ENCODE measurements around the gene HSPA4L.

The HSPA4L gene

DNA sequence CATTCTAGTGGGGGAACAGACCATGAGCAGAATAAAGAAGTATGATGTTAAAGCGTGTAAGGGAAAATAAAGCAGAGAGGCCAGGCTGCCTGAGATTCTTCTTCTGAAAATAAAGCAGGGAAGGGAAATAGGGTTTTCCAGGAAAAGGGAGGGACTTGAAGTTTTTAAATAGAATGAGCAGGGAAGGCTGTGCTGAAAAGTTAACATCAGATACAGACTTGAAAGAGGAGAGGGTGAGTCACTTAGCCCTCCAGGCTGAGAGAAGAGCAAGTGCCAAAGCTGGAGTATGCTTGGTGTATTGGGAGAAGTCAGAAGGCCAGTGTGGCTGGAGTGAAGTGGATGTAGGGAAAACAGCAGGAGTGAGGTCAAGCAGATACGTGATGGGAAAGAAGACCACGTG lies 88.6 kb downstream of the HSPA4L start:
- no peak for DNase-seq

DNA sequence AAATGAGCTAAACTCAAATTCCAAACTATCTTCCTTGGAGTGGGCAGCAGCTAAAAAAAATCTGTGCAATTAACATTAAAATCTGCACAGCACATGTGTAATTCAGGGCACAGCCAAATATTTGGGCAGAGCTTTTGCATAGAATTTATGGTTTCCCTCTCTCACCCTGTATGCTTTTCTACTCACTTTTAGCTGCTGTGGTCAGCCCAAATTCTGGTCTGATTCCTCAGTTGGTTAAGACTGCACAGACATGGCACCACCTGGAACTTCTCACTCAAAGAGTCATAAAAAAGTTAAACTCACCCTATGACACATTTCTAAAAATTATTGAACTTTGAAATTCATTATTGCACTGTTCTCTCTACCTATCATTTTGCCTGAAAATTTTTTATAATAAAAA lies 93.7 kb downstream of the HSPA4L start:
- DNase-seq, result no peak

DNA sequence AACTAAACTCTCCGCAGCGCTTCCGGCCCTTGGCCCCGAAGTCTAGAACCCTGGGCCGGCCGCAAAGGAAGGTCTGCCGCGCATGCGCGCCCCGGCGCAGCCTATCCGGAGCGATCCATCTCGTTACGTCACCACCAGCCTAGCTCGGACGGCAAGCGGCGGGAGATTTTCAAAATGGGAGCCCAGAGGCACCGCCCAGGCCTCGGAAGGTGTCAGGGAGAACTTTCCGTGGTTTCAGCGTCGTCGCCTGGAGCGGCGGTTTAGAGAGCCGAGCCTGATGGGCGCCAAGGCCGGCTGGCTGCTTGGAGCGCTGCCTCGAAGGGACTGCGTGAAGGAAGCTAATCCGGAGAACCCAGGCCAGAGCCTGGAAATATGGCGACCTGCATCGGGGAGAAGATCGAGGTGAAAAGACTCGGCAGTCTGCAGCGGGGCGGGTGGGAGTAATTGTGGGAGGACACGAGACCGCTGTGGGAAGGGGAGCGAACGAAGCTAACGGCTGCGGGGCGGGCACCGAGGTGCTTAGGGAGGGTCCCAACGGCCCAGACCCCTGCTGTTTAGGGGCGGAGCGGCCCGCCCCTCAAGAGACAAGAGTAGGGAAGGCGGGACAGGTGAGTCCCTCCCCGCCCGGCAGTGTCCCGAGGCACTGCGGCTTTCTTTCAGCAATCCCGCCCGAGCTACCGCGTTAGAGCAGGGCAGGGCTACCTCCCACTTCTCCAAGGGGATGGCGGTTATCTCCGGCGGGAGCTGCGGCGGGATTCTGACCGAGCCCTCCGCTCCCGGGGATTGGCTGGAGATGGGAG lies 98.8 kb downstream of the HSPA4L start, which contains the start of gene PLK4:
Gene PLK4, plus strand, starts transcription at position 131 of the 800 bp plus-strand sequence. Its CDS starts 242 bp downstream, at position 373.
- peak; percentile 96 for DNase-seq

DNA sequence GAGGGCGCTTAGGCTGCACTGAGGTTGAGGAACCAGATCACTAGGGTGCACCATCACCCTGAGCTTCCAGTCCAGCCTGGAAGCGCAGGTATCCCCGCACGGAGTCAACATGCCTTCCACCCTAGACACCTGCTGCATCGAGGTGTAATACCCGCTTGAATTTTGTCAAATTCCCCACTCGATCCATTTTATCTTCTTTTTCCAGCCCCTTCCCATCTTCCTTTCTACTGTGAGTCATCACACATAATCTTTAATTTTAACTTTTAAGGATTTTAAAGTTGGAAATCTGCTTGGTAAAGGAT lies 99.4 kb downstream of the HSPA4L start:
- DNase-seq, result no peak

DNA sequence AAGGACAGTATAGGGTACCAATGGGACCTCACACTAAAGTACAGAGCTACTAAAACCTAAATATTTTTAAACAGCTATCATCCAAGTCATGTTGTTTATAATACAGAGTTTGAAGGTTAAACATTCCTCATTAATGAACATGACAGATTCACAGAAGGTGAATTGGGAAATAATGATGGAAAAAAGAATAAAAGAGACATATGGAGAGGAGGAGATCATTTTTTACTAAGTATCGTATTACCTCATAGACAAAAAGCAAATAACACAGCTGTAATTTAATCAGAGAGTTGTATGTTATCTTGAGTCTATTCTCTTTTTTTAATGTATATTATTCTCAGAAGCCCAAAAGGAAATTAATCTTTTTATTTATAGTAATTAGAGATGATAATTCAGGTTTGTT lies 106.4 kb downstream of the HSPA4L start:
- no peak for DNase-seq

GRCh38 chr4:127889903-127890302 lies 107.8 kb downstream of the HSPA4L start:
- no peak for DNase-seq

All from CD4-positive, alpha-beta T cell treated with Interleukin-12 subunit alpha and Interleukin-12 subunit beta, for 1 hour (primary cell).